Measurements from ENCODE around the gene MAPK11. TPM values are rescaled to one million over a fixed set of nuclear protein-coding genes. Genes with fewer than 3 reads are reported as not detected.

MAPK11 gene
- total RNA-seq, 4 donors from 2014 or later, result 0.65 to 8.1 (median 2.9) TPM

GRCh38 chr22:50313600-50313999 lies 43.4 kb upstream of the MAPK11 start:
- TF ChIP-seq POLR2A (IDR thresholded peaks at IDR 0.05), result no peak
- TF ChIP-seq, protein P1, sequence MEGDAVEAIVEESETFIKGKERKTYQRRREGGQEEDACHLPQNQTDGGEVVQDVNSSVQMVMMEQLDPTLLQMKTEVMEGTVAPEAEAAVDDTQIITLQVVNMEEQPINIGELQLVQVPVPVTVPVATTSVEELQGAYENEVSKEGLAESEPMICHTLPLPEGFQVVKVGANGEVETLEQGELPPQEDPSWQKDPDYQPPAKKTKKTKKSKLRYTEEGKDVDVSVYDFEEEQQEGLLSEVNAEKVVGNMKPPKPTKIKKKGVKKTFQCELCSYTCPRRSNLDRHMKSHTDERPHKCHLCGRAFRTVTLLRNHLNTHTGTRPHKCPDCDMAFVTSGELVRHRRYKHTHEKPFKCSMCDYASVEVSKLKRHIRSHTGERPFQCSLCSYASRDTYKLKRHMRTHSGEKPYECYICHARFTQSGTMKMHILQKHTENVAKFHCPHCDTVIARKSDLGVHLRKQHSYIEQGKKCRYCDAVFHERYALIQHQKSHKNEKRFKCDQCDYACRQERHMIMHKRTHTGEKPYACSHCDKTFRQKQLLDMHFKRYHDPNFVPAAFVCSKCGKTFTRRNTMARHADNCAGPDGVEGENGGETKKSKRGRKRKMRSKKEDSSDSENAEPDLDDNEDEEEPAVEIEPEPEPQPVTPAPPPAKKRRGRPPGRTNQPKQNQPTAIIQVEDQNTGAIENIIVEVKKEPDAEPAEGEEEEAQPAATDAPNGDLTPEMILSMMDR (IDR thresholded peaks at IDR 0.05), result no peak
- intact Hi-C loops (cut with DNase I; ENCODE audit: low total_unique reads), result no loop called here
- 74 to 91% methylated on average over 5 to 10 of the region's 17 CpGs for WGBS, 2 donors
- H3K4me3 ChIP-seq (ENCODE audit: low read depth, poor library complexity, severe bottlenecking), result no peak overlapping the region
- no peak for DNase-seq (ENCODE audit: low spot score in 2 of 2)

DNA sequence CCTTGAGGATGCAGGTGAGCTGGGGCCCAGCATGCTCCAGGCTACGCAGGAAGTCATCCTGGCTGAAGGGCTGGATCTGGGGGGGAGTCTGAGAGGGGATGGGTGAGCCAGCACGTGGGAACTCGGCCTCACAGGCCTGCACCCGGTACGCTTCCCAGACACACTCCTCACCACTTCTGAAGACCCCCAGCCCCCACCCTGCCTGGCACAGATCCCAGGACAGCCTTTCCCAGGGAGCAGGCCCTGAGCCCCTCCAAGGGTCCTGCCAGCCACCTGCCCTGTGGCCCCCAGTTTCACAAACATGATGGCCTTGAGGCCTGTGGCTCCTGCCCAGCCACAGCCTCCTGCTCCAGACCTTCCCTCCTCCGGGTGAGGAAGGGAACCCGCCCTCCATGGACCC lies 42.8 kb upstream of the MAPK11 start:
- DNase-seq (ENCODE audit: low spot score in 2 of 2), result no peak
- 56 to 93% methylated on average over 2 to 7 of the region's 7 CpGs for WGBS, 2 donors
- intact Hi-C loops (cut with DNase I; ENCODE audit: low total_unique reads), result no loop called here
- H3K4me3 ChIP-seq (ENCODE audit: low read depth, poor library complexity, severe bottlenecking), result no peak overlapping the region
- TF ChIP-seq POLR2A (IDR thresholded peaks at IDR 0.05), result no peak
- TF ChIP-seq, protein P1 (IDR thresholded peaks at IDR 0.05), result no peak

- no peak for DNase-seq (ENCODE audit: low spot score in 2 of 2)
- WGBS, 2 donors, result 95% methylated on average over 5 to 8 of the region's 12 CpGs
- TF ChIP-seq POLR2A (IDR thresholded peaks at IDR 0.05), result no peak
- TF ChIP-seq, protein P1 (IDR thresholded peaks at IDR 0.05), result no peak
- H3K4me3 ChIP-seq (ENCODE audit: low read depth, poor library complexity, severe bottlenecking), result no peak overlapping the region
- intact Hi-C loops (cut with DNase I; ENCODE audit: low total_unique reads), result no loop called here
Measured at GRCh38 chr22:50312371-50312770, 42.2 kb upstream of the MAPK11 start.

- 90 to 93% methylated on average over 20 to 23 of the region's 23 CpGs for WGBS, 2 donors
- H3K4me3 ChIP-seq (ENCODE audit: low read depth, poor library complexity, severe bottlenecking), result no peak overlapping the region
- TF ChIP-seq POLR2A (IDR thresholded peaks at IDR 0.05), result no peak
- TF ChIP-seq, protein P1 (IDR thresholded peaks at IDR 0.05), result no peak
- intact Hi-C loops (cut with DNase I; ENCODE audit: low total_unique reads), result no loop called here
- DNase-seq (ENCODE audit: low spot score in 2 of 2), result no peak
Measured at GRCh38 chr22:50311606-50312351, 41.6 kb upstream of the MAPK11 start.

DNA sequence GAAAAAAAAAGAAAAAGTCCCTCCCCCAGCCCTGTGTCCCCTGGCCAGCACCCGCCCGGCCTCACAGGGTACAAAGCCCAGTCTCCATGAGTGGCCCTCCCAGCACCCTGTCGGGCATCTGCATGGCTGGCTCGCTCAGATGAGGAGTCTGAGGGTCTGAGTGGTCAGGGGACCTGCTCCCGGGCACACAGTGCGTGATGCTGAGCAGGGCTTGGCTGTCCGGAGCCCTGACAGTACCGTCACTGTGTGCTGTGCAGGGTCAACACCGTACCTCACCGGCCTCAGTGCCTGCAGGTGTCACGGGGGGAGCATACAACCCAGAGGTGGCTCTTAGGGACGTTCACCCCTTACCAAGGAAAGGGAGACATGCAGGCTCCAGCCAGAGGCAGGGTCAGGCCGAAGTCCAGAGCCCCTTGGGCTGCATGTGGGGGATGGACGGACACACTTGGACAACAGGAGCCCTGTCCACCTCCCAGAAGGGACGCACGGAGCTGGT lies 40.8 kb upstream of the MAPK11 start:
- no peak for DNase-seq (ENCODE audit: low spot score in 2 of 2)

More for the DNA sequence above, 40.8 kb upstream of the MAPK11 start:
- intact Hi-C loops (cut with DNase I; ENCODE audit: low total_unique reads), result no loop called here
- WGBS, 2 donors, result 89 to 91% methylated on average over 5 to 14 of the region's 16 CpGs
- H3K4me3 ChIP-seq (ENCODE audit: low read depth, poor library complexity, severe bottlenecking), result no peak overlapping the region
- no peak for TF ChIP-seq POLR2A (IDR thresholded peaks at IDR 0.05)
- TF ChIP-seq, protein P1 (IDR thresholded peaks at IDR 0.05), result no peak

Data from lower leg skin (tissue), 4 donors.